ENCODE measurements around the gene SP2. TPM values are rescaled to one million over a fixed set of nuclear protein-coding genes. Genes with fewer than 3 reads are reported as not detected.

Gene SP2
- total and polyA plus RNA-seq, 2 of the 13 experiments (the other 11 are each of a cell fraction or from before 2014, with no cell fraction given), result 1.4 to 4.8 TPM

GRCh38 chr17:47895856-47896671, at the start of gene SP2 (continued):
- TF ChIP-seq CEBPZ (IDR thresholded peaks at IDR 0.05; ENCODE audit: low read length) (peak; percentile 100), ATF5 (CRISPR knock-in tag; IDR thresholded peaks at IDR 0.05; ENCODE audit: low read depth) (no peak), MYC (CRISPR knock-in tag; IDR thresholded peaks at IDR 0.05; ENCODE audit: borderline replicate concordance) (peak; percentile 28; the same call in 1 of the 2 replicates), KDM5B (CRISPR knock-in tag; IDR thresholded peaks at IDR 0.05; ENCODE audit: borderline replicate concordance) (peak; percentile 91; the same call in 1 of the 2 replicates), ETS1 (CRISPR knock-in tag; IDR thresholded peaks at IDR 0.05) (0 out of 2 replicates have a peak, but pooled peaks have one; percentile 70), PRDM15 (CRISPR knock-in tag; IDR thresholded peaks at IDR 0.05) (0 out of 2 replicates have a peak, but pooled peaks have one; percentile 50), HNRNPLL (IDR thresholded peaks at IDR 0.05; ENCODE audit: low read depth, low read length, poor library complexity, severe bottlenecking) (peak; percentile 81), KAT2B (IDR thresholded peaks at IDR 0.05; ENCODE audit: borderline replicate concordance, low read depth, low read length) (no peak), MXI1 (IDR thresholded peaks at IDR 0.05; ENCODE audit: borderline replicate concordance, low read depth, low read length) (peak; percentile 70; the same call in 1 of the 3 replicates), YEATS4 (CRISPR knock-in tag; IDR thresholded peaks at IDR 0.05; ENCODE audit: borderline replicate concordance) (peak; percentile 77), AGO1 (IDR thresholded peaks at IDR 0.05; ENCODE audit: low read depth, low read length, poor library complexity, severe bottlenecking) (peak; percentile 83), FOSL2 (CRISPR knock-in tag; IDR thresholded peaks at IDR 0.05) (peak; percentile 24; the same call in 1 of the 2 replicates), ZNF160 (CRISPR knock-in tag; IDR thresholded peaks at IDR 0.05) (peak; percentile 78; the same call in 1 of the 2 replicates), ZBTB43 (CRISPR knock-in tag; conservative IDR thresholded peaks at IDR 0.05) (0 out of 2 replicates have a peak, but pooled peaks have one; percentile 55), ZNF34 (CRISPR knock-in tag; IDR thresholded peaks at IDR 0.05; ENCODE audit: borderline replicate concordance) (0 out of 2 replicates have a peak, but pooled peaks have one; percentile 82)

All from HepG2 (cell line).